GM18517 (cell line): Measurements from ENCODE around the gene COL6A5.
"Not testable (repeated sequence)": the region's sequence is repeated elsewhere in the genome, so short reads cannot be mapped to it uniquely, and the experiment has no call there.

Experiments used
- ATAC-seq: cut with Tn5 transposase; IDR thresholded peaks from one replicate; pipeline ENCODE4 v1.9.1; 2021; ENCODE audit warnings: mild to moderate bottlenecking, moderate library complexity; ENCODE audit not compliant: unreplicated experiment

The COL6A5 gene

GRCh38 chr3:130432086-130432485, 86.6 kb downstream of the COL6A5 start:
- not testable (repeated sequence) for ATAC-seq

GRCh38 chr3:130433306-130433705, 87.8 kb downstream of the COL6A5 start:
- ATAC-seq = no peak

DNA sequence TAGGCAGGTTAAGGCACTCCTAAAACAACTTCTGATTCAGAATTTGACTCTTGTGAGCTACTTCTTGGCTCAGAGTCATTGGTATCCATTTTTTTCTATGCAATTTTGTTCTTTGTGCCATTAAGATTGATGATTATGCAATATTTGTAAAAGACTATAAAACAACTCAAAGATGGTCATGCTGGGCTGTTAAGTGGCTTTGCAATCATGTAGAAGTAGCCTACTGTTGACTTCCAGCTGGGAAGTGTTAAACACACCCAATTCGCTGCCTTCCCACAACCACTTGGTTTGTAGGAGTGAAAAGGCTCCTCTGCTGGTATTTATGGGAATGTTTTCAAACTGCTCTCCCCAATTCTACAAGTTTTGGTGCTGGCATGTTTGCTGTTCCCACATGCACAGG, 96.8 kb downstream of the COL6A5 start:
- ATAC-seq = no peak

DNA sequence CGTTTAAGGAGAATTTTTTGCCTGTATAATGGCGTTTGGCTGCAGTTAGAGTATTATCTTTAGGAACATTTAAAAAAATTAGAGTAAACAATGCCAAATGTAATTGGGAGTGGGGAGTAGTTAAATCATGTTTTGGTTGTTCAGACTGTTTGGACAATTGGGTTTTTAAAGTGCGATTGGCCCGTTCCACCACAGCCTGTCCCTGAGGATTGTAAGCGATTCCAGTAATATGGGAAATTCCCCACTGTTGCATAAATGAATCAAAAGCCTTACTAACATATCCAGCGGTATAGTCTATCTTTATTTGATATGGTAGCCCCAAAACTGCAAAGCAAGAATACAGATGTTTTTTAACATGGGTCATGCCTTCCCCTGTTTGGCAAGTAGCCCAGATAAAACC, 101.4 kb downstream of the COL6A5 start:
- ATAC-seq = not testable (repeated sequence)

- not testable (repeated sequence) for ATAC-seq
These were observed 102.7 kb downstream of the COL6A5 start for GRCh38 chr3:130448155-130448554.

GRCh38 chr3:130456540-130456939, 111.1 kb downstream of the COL6A5 start:
- no peak for ATAC-seq

DNA sequence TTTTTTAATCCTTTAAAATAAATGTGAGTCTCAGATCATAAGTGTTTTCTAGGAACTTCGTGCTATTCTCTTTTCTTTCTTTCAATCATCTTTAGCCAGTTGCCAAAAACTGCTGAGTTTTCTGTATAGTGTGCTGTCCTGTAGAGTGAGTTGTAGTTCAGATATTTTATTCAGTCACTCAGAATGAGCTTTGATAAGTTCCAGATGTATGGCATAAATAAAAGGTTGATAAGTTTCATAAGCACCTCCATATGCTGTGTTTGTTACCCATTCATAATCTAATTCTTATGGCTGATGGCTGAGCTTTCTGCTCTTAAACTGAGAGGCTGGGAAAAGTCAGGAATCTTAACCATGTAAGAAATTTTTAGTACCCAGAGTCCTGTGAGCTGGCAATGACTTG, 112.2 kb downstream of the COL6A5 start:
- ATAC-seq = no peak

GRCh38 chr3:130459944-130460343, 114.5 kb downstream of the COL6A5 start:
- no peak for ATAC-seq

DNA sequence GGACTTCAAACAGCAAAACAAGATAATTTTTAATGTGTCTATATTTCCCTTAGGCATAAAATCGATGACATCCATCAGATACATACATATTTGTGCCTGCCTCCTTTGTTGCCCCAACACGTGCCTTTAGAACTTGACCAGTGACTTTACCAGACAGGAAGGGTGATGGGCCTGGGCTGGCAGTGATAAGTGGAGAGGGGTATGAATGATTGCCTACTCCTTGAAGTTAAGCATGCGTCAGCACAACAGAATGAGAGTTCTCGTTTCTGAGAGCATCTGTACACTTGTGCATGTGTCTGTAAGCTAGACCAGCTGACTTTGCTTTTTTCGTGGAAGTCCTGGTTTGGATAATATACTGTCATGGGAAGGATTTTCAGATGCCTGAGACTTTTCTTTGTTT, 116.6 kb downstream of the COL6A5 start:
- ATAC-seq = no peak

DNA sequence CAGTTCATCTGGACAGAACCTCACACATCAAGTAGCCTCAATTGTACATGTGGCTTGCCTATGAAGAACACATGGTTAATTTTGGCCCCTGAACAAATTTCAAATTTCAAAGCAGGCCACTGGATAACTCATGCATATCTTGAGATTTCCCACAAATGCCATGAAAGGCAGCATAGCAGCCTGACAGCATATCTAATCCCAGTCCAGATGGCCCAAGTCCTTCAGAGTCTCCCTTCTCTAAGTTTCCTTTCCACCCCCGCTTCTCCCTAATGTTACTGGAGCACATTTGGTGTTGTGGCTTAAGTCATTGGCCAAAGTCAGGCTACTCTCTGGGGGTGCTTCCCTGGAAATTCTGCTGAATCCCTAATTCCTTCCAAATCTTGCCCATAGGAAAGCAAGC, 117.7 kb downstream of the COL6A5 start:
- ATAC-seq = no peak

DNA sequence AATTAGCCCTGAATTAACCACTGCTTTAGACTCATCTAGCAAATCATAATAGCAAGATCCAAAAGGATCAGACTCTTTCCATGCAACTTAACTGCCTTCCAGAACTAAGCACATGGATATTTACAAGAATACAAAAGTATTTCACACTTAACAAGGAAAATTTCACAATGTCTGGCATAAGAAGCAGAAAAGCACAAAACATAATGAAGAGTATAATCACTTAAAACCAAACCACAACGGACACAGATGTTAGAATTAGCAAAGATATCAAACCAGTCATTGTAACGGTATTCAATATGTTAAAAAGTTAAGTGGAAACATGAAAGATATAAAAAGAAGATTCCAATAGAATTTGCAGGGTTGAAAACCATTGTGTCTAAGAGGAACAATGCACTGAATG, 120.0 kb downstream of the COL6A5 start:
- ATAC-seq = no peak

GRCh38 chr3:130468311-130468710, 122.8 kb downstream of the COL6A5 start:
- no peak for ATAC-seq

DNA sequence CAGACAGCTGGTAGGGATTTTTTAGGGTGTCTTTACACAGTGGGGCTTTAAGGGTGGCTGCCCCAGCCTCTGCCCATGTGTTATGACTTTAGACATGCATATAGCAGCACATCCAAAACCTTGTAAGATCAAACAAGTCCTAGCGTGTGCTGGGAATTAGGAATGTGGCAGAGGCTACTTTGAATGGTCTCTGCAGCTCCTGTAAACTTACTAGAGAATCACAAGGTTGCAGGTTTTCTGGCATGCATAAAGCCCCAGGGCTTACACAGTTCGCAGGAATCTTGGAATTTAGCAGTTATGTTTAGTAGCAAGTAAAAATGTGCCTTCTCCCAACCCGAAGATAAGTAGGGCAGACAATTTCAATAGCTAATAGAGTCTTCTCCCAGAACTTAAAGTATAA, 124.7 kb downstream of the COL6A5 start:
- ATAC-seq = no peak

DNA sequence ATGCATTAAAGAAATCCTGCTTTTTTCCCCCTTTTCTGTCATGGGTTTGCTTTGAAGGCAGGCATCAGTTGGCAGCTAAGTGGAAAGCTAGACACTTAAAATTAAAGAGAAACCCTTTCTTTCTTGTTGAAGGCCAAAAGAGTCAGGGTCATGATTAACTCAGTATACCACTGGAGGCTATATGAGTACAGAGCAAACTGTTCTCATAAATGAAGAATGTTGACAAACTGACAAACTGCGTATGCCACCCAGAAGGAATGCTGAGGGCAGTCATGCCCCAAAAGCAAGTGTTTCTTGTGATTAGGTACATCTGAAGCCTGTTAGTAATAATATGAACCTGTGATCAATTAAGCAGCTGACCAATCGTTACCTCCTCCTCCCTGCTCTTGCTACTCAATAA, 127.9 kb downstream of the COL6A5 start:
- ATAC-seq = no peak

- no peak for ATAC-seq
These were observed 135.3 kb downstream of the COL6A5 start for GRCh38 chr3:130480736-130481135.

- no peak for ATAC-seq
These were observed 142.8 kb downstream of the COL6A5 start for GRCh38 chr3:130488288-130488687.

DNA sequence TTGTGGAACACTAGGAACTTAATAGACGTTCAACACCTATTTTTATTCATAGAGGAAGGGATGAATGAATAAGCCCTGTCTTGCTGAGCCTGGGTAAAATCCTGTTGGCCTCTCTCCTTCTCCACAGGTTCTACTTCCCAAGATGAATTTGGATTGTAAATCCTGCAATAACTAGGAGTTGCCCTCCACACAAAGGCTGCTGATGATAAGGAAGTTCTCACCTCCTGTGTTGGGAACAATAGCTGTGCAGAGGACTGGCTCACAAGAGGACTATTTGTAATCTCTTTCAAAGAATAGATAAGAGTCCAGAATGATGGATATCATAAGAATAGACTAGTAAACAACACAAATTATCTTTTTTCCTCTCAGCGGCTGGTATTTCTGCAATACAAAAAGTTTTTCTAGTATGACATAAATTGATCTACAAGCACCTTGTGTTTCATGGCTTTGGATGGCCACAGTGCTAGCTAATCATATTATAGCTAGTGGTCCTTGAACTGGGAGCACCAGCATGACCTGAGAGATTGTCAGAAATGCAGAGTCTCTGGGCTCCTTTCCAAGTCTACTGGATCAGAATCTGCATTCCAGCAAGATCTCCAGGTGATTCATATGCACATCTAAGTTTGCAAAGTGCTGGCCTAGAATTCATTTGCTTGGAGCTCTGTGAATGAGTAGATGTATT, 143.4 kb downstream of the COL6A5 start:
- no peak for ATAC-seq

- no peak for ATAC-seq
These were observed 144.8 kb downstream of the COL6A5 start for GRCh38 chr3:130490241-130490640.

GRCh38 chr3:130491431-130491830, 146.0 kb downstream of the COL6A5 start:
- ATAC-seq = no peak

DNA sequence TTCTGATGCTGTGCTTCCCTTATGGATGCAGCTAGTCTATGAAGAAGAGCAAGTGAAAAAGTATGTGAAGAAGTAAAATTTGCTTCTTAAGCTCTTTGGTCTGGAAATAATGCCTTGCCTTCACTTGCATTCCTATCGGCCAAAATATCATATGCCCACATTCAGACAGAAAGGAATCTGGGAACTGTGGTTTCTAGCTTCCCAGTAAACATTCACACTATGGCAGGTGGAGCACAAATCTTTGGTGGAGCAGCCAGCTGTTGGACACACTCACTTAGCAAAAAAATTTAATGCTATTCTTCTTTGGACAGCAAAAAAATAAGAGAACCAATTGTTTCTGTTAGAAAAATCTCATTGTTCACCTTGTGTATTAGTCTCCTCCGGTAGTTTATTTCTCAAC, 159.2 kb downstream of the COL6A5 start:
- ATAC-seq = no peak

DNA sequence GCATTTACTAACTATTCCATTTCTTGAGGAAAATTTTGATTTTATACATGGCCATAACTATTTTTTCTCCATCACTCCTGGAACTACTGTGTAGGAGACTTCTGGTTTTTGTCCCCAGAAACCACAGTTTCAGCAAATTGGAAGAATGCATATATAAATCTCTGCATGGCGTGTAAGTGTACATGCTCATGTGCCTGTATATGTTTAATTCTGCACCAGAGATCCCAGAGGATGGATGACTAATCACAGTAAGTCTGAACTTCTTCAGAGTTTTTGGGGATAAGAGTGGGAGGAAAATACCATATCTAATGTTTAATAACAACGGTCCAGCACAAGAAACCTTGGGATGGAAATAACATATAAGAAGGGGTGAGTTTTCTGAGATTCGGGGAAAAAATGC, 160.6 kb downstream of the COL6A5 start:
- ATAC-seq = no peak

DNA sequence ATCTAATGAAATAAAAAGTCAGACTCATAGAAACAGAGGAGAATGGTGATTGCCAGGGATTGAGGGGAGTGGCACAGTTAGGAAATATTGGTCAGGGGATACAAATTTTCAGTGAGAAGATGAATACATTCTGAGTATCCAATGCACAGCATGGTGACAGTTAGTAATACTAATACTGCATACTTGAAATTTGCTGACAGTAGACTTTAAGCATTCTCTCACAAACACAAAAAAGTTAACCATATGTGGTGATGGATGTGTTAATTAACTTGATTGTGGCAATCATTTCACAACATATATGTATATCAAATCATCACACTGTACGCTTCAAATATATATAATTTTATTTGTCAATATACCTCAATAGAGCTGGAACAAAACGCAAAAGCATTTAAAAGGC, 162.3 kb downstream of the COL6A5 start:
- no peak for ATAC-seq

- ATAC-seq = no peak
These were observed 163.5 kb downstream of the COL6A5 start for GRCh38 chr3:130509008-130509407.
